ENCODE data around the gene XIRP2.

DNA sequence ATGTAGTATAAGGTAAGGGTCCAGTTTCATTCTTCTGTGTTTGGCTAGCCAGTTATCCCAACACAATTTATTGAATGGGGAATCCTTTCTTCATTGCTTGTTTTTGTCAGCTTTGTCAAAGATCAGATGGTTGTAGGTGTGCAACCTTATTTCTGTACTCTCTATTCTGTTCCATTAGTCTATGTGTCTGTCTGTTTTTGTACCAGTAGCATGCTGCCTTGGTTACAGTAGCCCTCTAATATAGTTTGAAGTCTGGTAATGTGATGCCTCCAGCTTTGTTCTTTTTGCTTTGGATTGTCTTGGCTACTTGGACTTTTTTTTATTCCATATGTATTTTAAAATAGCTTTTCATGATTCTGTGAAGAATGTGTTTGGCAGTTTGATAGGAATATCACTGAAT, 222.1 kb downstream of the XIRP2 start:
- TF ChIP-seq FOSL1 (IDR thresholded peaks at IDR 0.05; ENCODE audit: insufficient read depth, low read depth, low read length) (no peak), CTCF (IDR thresholded peaks at IDR 0.05; ENCODE audit: control extremely low read depth in 1 of 3, insufficient read depth in 1 of 3, low read depth in 1 of 3, low read length in 3 of 3) (no peak), RFX5 (IDR thresholded peaks at IDR 0.05; ENCODE audit: borderline replicate concordance, low read depth, low read length) (no peak), BRCA1 (IDR thresholded peaks at IDR 0.05; ENCODE audit: low read depth, low read length) (no peak), SP1 (IDR thresholded peaks at IDR 0.05; ENCODE audit: low read depth, low read length) (no peak), ZNF274 (IDR thresholded peaks at IDR 0.05; ENCODE audit: borderline replicate concordance, extremely low read depth, low read length) (no peak), TEAD4 (IDR thresholded peaks at IDR 0.05; ENCODE audit: low read depth, low read length) (no peak), JUN (IDR thresholded peaks at IDR 0.05; ENCODE audit: low read depth, low read length) (no peak)

Measured in H1 (cell line).